ENCODE results near the gene NIM1K. TPM values are rescaled to one million over a fixed set of nuclear protein-coding genes. Genes with fewer than 3 reads are reported as not detected.
"Not testable (repeated sequence)": the region's sequence is repeated elsewhere in the genome, so short reads cannot be mapped to it uniquely, and the experiment has no call there.

The NIM1K gene
- total RNA-seq, 4 donors from 2014 or later: not detected

DNA sequence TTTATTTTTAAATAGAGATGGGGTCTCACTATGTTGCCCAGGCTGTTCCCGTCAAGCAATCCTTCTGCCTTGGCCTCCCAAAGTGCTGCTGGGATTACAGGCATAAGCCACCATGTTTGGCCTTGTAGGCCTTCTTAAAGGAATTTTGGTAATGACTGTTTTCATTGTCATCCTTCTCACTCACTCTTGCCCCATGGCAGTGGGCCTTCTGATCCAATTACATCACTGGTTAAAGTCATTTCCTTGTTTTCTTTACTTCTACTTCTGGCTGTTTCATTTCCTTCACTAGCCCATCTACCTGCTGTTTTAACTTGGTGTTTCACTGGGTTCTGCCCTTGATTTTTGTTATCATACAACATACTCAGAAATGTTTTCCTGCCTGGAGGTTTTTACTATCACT, 20.1 kb upstream of the NIM1K start:
- H3K9me3 ChIP-seq: no peaks in the 10 kb centered on the region
- no peak for TF ChIP-seq POLR2A (IDR thresholded peaks at IDR 0.05)
- TF ChIP-seq, protein P1, sequence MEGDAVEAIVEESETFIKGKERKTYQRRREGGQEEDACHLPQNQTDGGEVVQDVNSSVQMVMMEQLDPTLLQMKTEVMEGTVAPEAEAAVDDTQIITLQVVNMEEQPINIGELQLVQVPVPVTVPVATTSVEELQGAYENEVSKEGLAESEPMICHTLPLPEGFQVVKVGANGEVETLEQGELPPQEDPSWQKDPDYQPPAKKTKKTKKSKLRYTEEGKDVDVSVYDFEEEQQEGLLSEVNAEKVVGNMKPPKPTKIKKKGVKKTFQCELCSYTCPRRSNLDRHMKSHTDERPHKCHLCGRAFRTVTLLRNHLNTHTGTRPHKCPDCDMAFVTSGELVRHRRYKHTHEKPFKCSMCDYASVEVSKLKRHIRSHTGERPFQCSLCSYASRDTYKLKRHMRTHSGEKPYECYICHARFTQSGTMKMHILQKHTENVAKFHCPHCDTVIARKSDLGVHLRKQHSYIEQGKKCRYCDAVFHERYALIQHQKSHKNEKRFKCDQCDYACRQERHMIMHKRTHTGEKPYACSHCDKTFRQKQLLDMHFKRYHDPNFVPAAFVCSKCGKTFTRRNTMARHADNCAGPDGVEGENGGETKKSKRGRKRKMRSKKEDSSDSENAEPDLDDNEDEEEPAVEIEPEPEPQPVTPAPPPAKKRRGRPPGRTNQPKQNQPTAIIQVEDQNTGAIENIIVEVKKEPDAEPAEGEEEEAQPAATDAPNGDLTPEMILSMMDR (IDR thresholded peaks at IDR 0.05): no peak
- no peak overlapping the region for H3K27ac ChIP-seq
- no peak for DNase-seq
- H3K36me3 ChIP-seq: peaks cover 0 to 33% (median 0%) of the 10 kb centered on the region in 3 donors
- H3K4me3 ChIP-seq: no peak overlapping the region
- no peaks in the 10 kb centered on the region for H3K4me1 ChIP-seq
- no peaks in the 10 kb centered on the region for H3K27me3 ChIP-seq

DNA sequence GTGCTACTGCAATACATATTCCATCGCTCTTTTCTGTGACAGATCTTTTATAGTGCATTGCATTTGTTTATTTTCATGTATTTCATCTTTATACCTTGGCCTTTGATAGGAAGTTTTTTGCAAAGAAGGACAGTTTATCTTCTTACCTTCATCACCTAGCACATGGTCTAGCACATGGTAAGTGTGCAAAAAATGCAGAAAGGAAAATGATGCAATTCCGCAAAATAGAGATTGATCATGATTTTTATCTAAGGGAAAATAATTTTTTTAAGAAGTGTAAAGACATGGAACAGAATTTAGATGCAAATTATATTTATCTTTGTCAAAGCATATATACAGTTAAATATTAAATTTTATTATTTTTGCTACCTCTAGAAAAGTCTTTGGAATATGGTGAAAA, 19.2 kb upstream of the NIM1K start:
- Histone ChIP-seq H3K4me1 (no peaks in the 10 kb centered on the region), H3K9me3 (no peaks in the 10 kb centered on the region), H3K4me3 (no peak overlapping the region), H3K27ac (no peak overlapping the region), H3K27me3 (no peaks in the 10 kb centered on the region), H3K36me3 (peaks cover 0 to 36% (median 0%) of the 10 kb centered on the region in 3 donors)
- DNase-seq: no peak
- TF ChIP-seq, protein P1 (IDR thresholded peaks at IDR 0.05): no peak
- TF ChIP-seq POLR2A (IDR thresholded peaks at IDR 0.05): no peak

DNA sequence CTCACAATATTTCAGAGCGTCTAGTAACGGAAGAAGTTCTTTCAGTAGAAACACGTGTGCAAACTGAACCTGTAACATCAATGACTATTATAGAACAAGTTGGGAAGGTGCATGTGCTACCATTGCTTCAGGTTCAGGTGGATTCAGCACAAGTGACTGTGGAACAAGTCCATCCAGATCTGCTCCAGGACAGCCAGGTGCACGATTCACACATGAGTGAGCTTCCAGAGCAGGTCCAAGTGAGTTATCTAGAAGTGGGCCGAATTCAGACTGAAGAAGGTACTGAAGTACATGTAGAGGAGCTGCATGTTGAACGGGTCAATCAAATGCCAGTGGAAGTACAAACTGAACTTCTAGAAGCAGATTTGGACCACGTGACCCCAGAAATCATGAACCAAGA, 17.4 kb upstream of the NIM1K start:
- Histone ChIP-seq H3K4me3 (no peak overlapping the region), H3K9me3 (no peaks in the 10 kb centered on the region), H3K27ac (no peak overlapping the region), H3K27me3 (no peaks in the 10 kb centered on the region), H3K36me3 (peaks cover 0 to 32% (median 0%) of the 10 kb centered on the region in 3 donors), H3K4me1 (no peaks in the 10 kb centered on the region)
- no peak for TF ChIP-seq POLR2A (IDR thresholded peaks at IDR 0.05)
- TF ChIP-seq, protein P1 (IDR thresholded peaks at IDR 0.05): no peak
- no peak for DNase-seq

DNA sequence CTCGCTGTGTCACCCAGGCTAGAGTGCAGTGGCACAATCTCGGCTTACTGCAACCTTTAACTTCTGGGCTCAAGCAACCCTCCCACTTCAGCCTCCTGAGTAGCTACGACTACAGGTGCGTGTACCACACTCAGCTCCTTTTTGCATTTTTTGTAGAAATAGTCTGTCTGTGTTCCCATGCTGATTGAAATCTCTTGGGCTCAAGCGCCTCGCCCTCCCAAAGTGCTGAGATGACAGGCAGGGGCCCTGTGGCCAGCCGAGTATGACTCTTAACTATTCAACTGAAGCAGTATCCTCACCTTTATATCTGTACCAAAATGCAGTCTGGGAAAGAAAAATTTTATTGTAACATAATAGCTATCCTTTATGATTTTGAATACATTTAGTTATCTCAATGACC, 12.2 kb upstream of the NIM1K start:
- Histone ChIP-seq H3K27ac (no peak overlapping the region), H3K36me3 (peaks cover 0 to 11% (median 0%) of the 10 kb centered on the region in 3 donors), H3K27me3 (no peaks in the 10 kb centered on the region), H3K4me3 (no peak overlapping the region), H3K9me3 (no peaks in the 10 kb centered on the region), H3K4me1 (no peaks in the 10 kb centered on the region)
- no peak for DNase-seq
- TF ChIP-seq POLR2A (IDR thresholded peaks at IDR 0.05): no peak
- TF ChIP-seq, protein P1 (IDR thresholded peaks at IDR 0.05): no peak

DNA sequence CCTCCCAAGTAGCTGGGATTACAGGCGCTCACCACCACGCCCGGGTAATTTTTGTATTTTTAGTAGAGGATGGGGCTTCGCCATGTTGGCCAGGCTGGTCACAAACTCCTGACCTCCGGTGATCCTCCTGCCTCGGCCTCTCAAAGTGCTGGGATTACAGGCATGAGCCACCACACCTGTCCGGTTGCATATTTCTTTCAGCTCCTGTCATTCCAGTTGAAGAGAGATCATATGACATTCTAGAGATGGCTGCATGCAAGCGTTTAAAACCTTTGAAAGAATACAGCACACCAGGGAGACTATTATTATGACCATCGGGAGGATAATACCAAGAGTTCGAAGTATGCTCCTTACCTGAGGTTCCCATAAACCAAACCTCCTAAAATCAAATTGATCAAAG, 9.6 kb upstream of the NIM1K start:
- TF ChIP-seq, protein P1 (IDR thresholded peaks at IDR 0.05): no peak
- no peak for TF ChIP-seq POLR2A (IDR thresholded peaks at IDR 0.05)
- Histone ChIP-seq H3K4me1 (no peaks in the 10 kb centered on the region), H3K9me3 (no peaks in the 10 kb centered on the region), H3K27me3 (no peaks in the 10 kb centered on the region), H3K36me3 (peaks cover 0 to 5% (median 0%) of the 10 kb centered on the region in 3 donors), H3K27ac (no peak overlapping the region), H3K4me3 (no peak overlapping the region)
- DNase-seq: no peak

DNA sequence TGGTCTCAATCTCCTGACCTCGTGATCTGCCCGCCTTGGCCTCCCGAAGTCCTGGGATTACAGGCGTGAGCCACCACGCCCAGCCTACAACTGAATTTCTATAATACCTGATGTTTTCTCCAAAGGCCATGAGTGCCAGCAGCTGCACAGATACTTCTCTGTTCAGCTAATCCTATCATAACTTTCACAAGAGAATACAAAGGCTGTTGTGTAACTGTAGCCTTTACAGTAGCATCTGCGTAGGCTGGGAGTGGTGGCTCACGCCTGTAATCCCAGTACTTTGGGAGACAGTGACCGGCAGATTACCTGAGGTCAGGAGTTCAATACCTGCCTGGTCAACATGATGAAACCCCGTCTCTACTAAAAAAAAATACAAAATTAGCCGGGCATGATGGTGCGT, 8.9 kb upstream of the NIM1K start:
- H3K36me3 ChIP-seq, H3K4me1 ChIP-seq, H3K9me3 ChIP-seq, H3K4me3 ChIP-seq, H3K27ac ChIP-seq, DNase-seq, H3K27me3 ChIP-seq: not testable (repeated sequence)

Data from Peyer's patch (tissue), 4 donors.